ENCODE results near the gene BTNL9.
"Not testable (repeated sequence)": the region's sequence is repeated elsewhere in the genome, so short reads cannot be mapped to it uniquely, and the experiment has no call there.

BTNL9 gene

DNA sequence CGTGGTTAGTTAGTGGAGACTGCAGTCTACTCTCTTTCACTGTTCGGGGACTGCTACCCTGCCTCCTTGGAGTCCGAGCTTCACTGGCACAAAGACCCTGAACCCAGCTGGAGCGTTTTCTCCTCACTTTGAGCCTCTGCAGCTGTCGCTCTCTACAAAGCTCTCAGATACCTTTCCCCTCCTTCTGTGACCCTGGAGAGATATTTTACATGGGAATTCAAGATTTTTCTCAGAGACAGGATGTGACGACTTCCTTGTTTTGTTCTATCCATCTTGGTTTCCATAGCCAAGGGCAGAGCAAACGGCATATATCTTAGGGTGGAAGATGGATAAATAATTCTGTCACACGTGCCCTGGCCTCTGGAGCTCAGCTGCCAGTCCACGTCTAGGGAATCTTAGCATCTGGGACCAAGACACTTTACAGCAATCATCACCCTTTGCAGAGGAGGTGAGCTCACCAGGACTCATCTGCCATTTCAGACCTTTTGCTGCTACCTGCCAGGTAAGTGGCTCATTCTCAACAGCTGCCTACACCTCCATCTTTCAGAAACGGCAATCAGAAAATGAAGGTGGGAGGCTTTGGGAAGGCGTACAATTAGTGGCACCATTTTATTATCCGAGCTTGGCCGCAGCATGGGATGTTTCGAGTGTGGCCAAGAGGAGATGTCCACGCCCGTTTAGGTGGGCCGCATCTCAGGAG lies at the start of gene BTNL9:
Gene BTNL9, plus strand, starts transcription at position 336 of the 700 bp plus-strand sequence. CDS start 5,224 bp downstream, outside the sequence.
- DNase-seq (ENCODE audit: low read depth), result no peak
- no peak within 1 kb of the TSS for H3K4me3 ChIP-seq (ENCODE audit: low read length)
- TF ChIP-seq, protein P1, sequence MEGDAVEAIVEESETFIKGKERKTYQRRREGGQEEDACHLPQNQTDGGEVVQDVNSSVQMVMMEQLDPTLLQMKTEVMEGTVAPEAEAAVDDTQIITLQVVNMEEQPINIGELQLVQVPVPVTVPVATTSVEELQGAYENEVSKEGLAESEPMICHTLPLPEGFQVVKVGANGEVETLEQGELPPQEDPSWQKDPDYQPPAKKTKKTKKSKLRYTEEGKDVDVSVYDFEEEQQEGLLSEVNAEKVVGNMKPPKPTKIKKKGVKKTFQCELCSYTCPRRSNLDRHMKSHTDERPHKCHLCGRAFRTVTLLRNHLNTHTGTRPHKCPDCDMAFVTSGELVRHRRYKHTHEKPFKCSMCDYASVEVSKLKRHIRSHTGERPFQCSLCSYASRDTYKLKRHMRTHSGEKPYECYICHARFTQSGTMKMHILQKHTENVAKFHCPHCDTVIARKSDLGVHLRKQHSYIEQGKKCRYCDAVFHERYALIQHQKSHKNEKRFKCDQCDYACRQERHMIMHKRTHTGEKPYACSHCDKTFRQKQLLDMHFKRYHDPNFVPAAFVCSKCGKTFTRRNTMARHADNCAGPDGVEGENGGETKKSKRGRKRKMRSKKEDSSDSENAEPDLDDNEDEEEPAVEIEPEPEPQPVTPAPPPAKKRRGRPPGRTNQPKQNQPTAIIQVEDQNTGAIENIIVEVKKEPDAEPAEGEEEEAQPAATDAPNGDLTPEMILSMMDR (IDR thresholded peaks at IDR 0.05; ENCODE audit: insufficient read depth, low read depth, low read length, missing control alignments), result no peak

DNA sequence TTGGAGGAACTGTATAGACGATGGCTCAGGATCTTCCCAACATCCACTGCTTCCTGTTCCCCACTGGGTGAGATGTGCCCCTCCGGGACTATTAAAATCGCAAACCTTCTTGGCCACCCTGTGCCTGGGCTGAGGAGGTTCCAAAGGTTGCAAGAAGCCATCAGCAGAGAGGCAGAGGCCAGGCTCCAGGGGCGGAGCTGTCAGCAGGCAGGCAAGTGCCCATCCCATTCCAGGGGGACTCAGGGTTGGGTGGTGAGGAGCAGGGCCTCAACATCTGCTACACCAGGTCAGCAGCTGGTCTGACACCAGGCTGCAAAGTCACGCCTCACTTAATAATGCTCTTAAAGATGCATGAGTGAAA lies 49.2 kb upstream of the BTNL9 start:
- DNase-seq (ENCODE audit: low read depth), result no peak
- H3K4me3 ChIP-seq (ENCODE audit: low read length), result no peak overlapping the region
- TF ChIP-seq, protein P1 (IDR thresholded peaks at IDR 0.05; ENCODE audit: insufficient read depth, low read depth, low read length, missing control alignments), result no peak

DNA sequence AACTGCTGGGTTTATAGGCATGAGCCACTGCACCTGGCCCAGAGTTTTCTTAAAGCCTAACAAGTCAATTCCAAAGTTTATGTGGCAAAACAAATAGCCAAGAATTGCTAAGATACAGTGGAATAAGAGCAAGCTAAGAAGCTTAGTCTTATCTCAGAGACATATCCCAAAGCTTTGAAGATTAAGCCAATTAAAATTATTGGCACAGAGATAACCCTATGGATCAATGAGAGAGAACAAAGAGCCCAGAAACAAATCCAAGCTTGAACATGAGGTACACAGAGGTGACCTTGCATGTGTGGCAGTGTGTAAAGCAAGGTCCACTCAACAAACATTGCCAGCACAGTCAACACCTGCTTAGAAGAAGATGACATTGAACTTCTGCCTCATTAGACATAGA lies 38.1 kb upstream of the BTNL9 start:
- TF ChIP-seq, protein P1 (IDR thresholded peaks at IDR 0.05; ENCODE audit: insufficient read depth, low read depth, low read length, missing control alignments), result no peak
- no peak for DNase-seq (ENCODE audit: low read depth)

DNA sequence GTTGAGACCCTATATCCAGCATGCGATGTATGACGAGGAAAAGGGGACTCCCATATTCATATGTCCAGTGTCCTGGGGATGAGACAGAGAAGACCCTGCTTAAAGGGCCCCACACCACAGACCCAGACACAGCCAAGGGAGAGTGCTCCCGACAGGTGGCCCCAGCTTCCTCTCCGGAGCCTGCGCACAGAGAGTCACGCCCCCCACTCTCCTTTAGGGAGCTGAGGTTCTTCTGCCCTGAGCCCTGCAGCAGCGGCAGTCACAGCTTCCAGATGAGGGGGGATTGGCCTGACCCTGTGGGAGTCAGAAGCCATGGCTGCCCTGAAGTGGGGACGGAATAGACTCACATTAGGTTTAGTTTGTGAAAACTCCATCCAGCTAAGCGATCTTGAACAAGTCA lies 34.3 kb upstream of the BTNL9 start:
- TF ChIP-seq, protein P1 (IDR thresholded peaks at IDR 0.05; ENCODE audit: insufficient read depth, low read depth, low read length, missing control alignments), result no peak
- DNase-seq (ENCODE audit: low read depth), result no peak
- no peak overlapping the region for H3K4me3 ChIP-seq (ENCODE audit: low read length)

More for the DNA sequence above, 38.1 kb upstream of the BTNL9 start:
- H3K4me3 ChIP-seq (ENCODE audit: low read length), result no peak overlapping the region

DNA sequence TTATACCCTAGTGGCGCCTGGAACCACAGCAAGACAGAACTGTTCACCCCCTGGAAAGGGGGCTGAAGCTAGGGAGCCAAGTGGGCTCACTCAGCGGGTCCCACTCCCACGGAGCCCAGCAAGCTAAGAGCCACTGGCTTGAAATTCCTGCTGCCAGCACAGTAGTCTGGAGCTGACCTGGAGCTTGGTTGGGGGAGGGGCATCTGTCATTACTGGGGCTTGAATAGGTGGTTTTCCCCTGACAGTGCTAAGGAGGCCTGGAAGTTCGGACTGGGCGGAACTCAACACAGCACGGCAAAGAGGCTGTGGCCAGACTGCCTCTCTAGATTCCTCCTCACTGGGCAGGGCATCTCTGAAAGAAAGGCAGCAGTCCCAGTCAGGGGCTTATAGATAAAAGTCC lies 31.9 kb upstream of the BTNL9 start:
- TF ChIP-seq, protein P1 (IDR thresholded peaks at IDR 0.05; ENCODE audit: insufficient read depth, low read depth, low read length, missing control alignments), result no peak
- DNase-seq (ENCODE audit: low read depth), result no peak

DNA sequence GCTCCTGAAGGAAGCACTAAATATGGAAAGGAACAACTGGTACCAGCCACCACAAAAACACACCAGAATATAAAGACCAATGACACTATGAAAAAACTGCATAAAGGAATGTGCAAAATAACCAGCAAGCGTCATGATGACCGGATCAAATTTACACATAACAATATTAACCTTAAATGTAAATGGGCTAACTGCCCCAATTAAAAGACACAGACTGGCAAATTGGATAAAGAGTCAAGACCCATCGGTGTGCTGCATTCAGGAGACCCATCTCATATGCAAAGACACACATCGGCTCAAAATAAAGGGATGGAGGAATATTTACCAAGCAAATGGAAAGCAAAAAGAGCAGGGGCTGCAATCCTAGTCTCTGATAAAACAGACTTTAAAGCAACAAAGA lies 30.0 kb upstream of the BTNL9 start:
- DNase-seq (ENCODE audit: low read depth); H3K4me3 ChIP-seq (ENCODE audit: low read length): not testable (repeated sequence)

More for the DNA sequence above, 31.9 kb upstream of the BTNL9 start:
- no peak overlapping the region for H3K4me3 ChIP-seq (ENCODE audit: low read length)

DNA sequence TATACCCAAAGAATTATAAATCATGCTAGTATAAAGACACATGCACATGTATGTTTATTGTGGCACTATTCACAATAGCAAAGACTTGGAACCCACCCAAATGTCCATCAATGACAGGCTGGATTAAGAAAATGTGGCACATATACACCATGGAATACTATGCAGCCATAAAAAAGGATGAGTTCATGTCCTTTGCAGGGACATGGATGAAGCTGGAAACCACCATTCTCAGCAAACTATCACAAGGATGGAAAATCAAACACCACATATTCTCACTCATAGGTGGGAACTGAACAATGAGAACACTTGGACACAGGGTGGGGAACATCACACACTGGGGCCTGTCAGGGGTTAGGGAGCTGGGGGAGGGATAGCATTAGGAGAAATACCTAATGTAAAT lies 25.4 kb upstream of the BTNL9 start:
- not testable (repeated sequence) for H3K4me3 ChIP-seq (ENCODE audit: low read length)

DNA sequence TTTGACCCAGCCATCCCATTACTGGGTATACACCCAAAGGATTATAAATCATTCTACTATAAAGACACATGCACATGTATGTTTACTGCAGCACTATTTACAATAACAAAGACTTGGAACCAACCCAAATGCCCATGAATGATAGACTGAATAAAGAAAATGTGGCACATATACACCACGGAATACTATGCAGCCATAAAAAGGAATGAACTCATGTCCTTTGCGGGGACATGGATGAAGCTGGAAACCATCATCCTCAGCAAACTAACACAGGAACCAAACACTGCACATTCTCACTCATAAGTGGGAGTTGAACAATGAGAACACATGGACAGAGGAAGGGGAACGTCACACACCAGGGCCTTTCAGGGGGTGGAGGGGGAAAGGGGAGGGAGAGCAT lies 22.6 kb upstream of the BTNL9 start:
- DNase-seq (ENCODE audit: low read depth), result not testable (repeated sequence)

More for the DNA sequence above, 25.4 kb upstream of the BTNL9 start:
- not testable (repeated sequence) for DNase-seq (ENCODE audit: low read depth)

More for the DNA sequence above, 22.6 kb upstream of the BTNL9 start:
- H3K4me3 ChIP-seq (ENCODE audit: low read length), result not testable (repeated sequence)

All from epithelial cell of esophagus (primary cell).